ENCODE results near the gene XKR8.

DNA sequence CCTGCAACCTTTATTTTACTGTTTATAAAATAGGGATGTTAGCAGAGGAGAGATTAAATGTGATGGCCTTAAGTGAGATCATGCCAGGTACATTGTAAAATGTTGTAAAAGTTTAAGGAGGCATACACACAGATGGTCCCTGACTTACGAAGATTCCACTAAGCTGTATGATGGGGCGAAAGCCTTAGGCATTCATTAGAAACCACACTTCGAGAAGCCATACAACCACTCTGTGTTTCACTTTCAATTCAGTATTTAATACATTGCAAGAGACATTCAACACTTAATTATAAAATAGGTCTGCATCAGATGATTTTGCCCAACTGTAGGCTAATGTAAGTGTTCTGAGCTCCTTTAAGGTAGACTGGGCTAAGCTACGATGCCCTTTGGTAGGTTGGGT lies 21.3 kb upstream of the XKR8 start:
- no peak for TF ChIP-seq CTCF (IDR thresholded peaks at IDR 0.05)
- no peak for TF ChIP-seq POLR2A (IDR thresholded peaks at IDR 0.05)

All from heart left ventricle (tissue), 13 donors.